Dedifferentiated amniotic fluid mesenchymal stem cell (primary cell): ENCODE data around the gene PDZRN4.
"Not testable (repeated sequence)": the region's sequence is repeated elsewhere in the genome, so short reads cannot be mapped to it uniquely, and the experiment has no call there.

ENCODE experiments used
- DNase-seq: peaks from one replicate; pipeline ENCODE4 v3.0.0-alpha.2; 2016; ENCODE audit errors: extremely low spot score

PDZRN4 gene

DNA sequence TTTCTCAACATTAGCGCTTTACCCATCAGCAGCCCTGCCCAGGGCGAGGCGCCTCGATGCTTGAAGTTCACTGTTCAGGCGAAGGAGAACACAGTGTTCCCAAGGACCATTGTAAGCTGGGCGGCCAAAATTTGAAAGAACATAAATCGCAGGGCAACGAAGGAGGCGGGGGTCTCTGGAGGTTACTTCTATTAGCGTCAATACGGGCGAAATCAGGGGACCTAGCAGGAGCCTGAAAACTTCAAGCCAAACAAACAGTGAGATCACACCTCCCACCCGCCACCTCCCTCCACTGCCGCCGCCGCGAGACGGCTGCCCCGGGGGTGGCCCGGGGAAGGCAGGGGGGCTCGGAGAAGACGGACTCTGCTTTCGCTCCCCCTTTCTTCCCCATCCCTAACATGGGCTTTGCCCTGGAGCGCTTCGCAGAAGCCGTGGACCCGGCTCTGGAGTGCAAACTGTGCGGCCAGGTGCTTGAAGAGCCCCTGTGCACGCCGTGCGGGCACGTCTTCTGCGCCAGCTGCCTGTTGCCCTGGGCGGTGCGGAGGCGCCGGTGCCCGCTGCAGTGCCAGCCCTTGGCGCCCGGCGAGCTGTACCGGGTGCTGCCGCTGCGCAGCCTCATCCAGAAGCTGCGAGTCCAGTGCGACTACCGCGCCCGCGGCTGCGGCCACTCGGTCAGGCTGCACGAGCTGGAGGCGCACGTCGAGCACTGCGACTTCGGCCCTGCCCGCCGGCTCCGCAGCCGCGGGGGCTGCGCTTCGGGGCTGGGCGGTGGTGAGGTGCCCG, at the start of gene PDZRN4:
Gene PDZRN4, plus strand, starts transcription at position 263 of the 783 bp plus-strand sequence.
- DNase-seq = no peak

DNA sequence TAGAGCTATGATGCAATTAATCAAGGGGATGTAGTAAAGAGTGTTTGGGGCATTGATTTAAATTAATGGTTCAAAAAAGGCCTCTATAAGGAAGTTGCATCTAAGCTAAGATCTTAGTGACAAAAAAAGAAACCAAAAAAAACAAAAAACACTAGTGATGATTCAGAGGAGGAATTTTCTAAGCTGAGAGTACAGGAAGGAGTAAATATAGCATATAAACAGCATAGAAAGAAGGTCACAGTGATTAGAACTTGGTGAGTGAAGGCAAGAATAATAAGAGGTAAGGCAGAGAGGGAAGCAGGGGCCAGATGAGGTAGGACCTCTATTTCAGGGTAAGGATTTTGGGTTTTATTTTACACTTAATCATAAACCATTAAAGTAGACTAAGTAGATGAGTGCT, 48.0 kb upstream of the PDZRN4 start:
- DNase-seq = no peak

DNA sequence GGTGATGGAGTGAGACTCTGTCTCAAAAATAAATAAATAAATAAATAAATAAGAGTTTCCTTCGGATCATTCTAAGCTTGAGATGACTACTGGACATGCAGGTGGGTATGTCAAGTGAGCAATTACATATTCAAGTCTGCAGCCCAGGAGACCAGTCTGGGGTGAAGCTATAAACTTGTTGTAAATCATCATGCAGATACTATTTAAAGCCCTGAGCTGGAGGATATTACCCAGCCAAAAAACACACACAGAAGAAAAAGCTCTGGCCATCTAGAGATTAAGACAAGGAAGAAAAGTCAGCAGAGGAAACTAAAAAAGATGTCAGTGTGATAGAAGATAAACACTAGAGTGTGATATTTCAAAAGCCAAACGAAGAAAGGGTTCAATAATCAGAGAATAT, 47.0 kb upstream of the PDZRN4 start:
- DNase-seq = no peak

DNA sequence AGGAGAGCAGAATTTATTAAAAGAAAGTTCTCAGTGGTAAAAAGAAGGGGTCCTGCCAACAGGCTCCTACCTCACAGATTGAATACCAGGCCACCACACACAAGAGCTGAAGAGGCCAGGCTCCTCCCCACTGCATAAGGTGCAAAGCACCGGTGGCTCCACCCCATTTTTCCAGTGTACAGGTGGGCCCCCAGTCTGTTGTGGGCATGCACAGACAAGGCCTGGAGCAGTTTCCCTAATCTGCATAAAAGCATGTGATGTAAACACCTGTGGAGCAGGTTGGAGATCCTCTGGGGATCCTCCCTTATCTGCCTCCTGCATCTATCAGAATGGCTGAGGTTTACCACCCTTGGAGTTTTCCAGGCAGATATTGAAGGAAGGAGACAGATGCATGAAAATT, 45.7 kb upstream of the PDZRN4 start:
- DNase-seq = no peak

DNA sequence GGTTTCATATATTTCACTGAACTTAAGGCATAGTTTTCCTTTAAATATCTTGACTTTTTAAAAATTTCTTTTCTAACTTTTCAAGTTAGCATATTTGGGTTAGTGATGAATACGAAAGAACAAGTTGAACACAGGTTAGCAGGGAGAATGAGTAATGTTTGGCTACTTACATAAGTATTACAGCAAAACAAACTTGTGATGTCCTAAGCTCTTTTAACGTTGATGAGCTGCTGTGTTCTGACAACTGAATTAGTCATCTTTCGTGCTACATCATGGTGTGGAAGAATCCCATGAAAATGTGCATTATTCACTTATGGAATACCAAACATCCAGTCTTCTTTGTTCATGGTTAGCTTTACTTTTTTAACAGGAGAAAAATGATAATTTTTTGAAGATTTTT, 36.3 kb upstream of the PDZRN4 start:
- no peak for DNase-seq

DNA sequence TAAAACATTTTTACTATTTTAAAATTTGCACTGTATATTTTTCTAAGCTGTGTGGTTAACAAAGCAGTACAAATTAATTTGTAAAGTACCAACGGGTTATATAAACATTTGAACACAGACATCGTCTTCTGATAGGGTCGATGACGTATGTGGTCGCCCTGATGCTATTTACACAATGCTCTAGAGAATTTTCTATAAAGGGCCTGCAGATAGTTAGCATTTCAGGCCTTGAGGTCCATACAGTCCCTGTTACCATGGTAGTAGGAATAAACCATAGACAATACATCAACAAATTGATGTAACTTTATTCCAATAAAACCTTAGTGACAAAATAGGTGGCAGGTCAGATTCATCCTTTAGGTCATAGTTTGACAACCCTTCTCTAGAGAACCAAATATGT, 25.7 kb upstream of the PDZRN4 start:
- DNase-seq = no peak

DNA sequence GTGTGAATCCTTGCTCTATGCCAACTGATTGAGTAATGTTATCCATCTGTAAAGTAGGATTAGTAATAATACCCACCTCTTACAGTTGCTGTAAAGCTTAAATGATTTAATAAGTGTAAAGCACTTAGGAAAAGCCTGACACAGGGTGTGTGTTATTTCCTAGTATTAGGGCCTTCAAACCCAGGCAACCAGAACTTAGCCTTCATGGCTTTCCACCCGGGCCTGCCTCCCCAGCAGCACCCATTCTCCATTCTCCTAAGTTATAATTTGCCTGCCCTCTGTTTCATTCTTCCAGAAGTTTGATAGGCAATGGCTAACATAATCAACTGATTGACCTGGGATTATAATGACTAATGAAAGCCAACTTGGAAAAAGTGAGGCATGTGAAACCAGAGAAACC, 20.4 kb upstream of the PDZRN4 start:
- DNase-seq = no peak

DNA sequence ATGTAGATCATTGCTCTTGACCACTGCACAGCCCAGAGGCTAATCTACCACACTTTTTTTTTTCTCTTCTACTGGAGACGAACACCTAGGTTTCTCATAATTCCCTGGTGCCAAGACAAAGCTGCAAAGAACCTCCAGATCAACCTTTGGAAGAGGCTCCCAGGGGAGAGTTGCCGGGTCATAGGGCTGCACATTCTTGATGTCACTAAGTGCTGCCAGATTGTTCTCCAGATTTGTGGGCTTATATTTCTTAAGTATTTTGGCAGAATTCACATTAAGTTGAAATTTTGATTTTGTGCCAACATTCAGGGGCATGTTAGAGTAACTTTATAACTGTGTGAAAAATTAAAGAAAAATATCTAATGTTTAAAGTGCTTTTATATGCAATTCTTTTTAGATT, 13.5 kb upstream of the PDZRN4 start:
- DNase-seq = no peak

DNA sequence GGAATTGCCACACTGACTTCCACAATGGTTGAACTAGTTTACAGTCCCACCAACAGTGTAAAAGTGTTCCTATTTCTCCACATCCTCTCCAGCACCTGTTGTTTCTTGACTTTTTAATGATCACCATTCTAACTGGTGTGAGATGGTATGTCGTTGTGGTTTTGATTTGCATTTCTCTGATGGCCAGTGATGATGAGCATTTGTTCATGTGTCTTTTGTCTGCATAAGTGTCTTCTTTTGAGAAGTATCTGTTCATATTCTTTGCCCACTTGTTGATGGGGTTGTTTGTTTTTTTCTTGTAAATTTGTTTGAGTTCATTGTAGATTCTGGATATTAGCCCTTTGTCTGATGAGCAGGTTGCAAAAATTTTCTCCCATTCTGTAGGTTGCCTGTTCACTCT, 8.6 kb upstream of the PDZRN4 start:
- DNase-seq = not testable (repeated sequence)

DNA sequence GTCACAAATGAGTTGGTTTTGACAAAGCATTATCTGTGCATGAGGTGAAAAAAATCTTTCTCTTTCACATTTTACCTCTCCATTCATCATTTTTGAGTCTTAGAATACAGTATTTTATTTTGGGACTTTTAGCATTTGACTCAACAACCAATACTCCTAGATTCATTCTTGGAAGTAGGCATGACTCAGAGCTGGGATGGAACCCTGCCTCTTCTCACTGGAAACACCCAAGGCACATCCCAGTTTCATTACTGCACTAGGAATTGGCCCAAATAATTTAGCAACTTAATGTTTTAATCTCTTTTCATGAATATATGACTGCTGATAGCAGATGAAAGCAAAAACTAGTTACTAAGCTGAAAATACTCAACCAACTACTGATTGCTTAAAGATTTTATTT, 3.3 kb upstream of the PDZRN4 start:
- no peak for DNase-seq

DNA sequence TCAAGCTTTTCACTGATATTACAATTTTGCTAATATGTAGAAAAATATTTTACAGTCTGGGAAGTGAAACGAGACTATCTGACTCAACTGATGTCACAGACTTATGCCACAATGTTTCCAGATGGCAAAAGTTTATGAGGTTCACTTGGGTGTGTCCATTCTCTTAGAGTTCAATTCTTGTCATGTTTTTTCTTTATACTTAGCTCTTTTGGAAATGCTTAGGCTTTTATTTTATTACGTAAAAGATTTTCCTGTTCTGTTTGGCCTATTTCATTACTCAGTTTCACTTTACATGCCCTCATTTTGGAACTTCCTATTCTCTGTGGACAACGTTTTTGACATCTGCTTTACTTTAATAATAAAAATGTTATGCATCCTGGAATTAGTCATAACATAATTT, 2.1 kb upstream of the PDZRN4 start:
- no peak for DNase-seq

DNA sequence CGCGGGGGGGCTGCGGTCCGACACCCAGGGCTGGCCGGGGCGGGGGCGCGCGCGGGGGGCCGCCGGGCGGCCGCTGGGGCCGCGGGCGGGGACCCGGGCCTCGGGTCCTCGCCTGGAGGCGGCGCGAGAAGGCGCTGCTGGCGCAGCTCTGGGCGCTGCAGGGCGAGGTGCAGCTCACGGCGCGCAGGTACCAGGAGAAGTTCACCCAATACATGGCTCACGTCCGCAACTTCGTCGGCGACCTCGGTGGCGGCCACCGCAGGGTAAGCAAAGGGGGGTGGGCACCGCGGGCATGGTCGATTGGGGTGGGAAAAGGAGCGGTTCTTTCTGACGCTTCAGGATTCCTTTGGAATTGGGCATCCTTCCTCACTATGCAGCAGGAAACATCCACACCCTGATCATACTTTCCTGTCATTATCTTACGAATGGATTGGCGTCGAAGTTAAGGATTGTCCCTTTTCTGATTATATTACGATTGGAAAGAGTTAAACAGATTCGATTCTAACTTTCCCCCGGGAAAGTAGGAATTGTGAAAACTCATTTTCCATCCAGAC, 798 bp downstream of the PDZRN4 start:
- no peak for DNase-seq

DNA sequence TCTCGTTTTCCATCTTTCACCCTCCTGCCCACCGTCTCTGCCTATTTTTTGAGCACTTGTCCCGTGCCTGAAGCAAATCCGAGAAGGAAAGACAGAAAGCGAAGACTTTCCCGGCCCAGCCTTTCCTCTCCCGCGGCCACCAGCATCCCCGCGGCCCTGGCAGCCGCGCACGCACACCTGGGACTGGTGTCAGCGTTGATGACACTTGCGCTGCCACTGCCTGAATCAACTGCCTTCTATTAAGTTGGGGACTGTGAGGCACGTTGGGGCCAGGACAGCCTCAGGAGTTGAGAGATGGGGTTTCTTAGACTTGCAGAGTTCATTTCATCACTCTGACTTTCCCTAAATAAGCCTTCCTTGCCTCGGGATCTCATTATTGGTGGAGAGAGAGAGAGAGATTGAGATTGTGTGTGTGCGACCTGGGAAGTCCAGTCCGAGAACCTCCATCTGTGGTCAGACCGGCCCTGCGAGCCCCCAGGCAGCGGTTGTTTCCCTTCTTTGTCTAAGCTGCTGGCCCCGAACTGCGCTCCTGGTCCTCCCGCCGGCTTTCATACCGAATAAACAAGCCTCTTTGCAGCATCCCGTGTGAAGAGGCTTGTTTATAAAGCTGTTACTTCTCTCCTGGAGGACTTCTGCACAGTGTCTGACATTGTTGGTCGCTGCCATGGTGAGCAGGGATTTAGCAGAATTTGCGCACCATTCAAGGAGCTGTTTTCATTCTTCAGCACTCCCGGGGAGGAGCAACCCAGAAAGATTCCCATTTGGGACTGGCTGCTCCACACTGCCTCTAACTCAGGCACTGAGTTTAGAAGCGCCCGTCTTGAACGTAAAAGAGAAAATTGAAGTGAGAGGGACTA, 1.5 kb downstream of the PDZRN4 start:
- DNase-seq = no peak

DNA sequence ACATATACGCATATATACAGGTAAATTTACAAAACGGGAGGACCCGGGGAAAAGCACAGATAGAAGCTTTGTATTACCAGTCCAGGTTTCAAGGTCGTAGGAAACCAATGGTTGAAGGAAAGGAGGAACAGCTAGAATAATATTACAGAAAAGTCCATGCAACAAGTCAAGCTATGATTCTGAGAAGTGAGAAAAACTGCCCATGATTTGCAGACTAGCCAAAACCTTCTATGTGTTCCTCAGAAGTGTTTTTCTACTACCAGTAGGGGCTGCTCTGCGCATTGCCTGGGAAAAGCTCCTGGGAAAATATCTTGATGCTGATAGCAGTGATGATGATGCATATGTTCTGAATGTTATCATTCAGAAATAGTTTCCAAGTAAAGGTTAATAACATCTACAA, 2.2 kb downstream of the PDZRN4 start:
- no peak for DNase-seq

DNA sequence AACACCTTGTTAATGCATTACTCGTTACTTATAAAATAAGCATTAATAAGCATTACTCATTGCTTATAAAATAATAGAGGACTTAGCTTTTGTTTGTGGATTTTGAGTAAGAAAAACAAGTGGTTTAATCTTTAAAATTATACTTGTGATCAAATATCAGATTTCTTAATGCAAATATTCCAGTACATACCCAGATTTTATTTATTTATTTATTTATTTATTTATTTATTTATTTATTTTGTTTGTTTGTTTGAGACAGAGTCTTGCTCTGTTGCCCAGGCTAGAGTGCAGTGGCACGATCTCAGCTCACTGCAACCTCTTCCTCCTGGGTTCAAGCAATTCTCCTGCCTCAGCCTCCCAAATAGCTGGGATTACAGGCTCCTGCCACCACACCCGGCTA, 3.4 kb downstream of the PDZRN4 start:
- not testable (repeated sequence) for DNase-seq

DNA sequence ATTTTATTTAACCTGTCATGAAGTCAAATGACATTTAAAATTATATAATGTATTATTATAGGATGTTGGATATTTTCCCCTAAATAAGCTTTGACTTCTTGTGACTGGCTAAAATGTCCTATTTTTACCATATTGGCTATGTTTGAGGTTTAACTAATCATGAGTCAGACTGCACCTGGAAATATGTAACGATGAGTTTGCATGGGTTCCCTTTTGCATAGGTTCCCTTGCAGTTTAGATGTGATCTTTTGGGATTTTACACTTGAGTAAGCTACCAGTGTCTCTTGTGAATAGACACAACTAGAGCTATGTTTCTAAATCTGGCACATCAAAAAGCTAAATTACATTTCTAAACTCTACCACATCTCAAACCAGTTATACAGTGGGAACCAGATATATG, 5.2 kb downstream of the PDZRN4 start:
- DNase-seq = no peak

DNA sequence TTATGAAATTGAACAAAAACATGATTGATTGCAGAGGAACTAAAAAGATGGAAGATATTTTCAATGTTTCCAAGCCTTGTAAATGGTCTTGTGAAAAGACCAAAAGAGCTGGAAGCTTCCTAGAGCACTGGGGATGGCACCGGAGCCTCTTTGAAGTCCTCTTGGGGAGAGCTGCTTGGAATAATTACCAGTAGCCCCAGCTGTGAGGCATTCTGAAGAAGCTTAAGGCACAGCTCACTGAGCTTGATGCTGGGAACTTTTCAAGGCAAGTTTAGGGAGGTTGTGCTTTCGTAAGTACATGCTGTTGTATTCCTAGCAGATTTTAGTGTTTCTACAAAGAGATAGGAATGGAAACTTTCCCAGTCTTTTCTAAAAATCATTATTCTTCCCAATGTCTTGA, 13.9 kb downstream of the PDZRN4 start:
- DNase-seq = no peak

DNA sequence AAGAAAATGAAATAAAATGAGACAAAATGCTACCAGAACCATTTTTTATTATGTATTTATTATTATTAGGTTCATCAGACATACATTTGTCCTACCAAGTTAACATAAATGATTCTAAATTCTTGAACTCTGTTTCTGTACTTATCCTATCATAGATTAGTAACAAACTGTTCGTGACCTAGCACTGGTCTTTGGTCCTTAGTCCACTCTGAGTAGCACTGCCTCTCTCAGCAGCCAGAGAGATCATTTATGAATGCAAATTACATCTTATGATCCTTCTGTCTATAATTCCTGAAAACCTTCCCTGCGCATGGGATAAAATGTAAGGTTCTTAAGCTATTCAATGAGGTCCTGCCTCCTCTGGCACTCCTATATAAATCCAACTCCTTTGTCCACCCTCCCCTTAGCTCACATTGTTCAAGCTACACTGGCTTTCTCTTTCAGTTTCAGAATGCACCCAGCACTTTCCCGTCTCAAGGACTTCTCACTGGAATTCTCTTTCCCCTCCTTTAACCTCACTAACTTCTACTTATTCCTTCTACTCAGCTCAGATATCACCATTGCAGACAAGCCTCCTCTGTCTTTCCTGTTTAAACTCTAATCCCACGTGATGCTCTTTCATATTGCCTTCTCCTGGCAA, 17.1 kb downstream of the PDZRN4 start:
- DNase-seq = no peak

DNA sequence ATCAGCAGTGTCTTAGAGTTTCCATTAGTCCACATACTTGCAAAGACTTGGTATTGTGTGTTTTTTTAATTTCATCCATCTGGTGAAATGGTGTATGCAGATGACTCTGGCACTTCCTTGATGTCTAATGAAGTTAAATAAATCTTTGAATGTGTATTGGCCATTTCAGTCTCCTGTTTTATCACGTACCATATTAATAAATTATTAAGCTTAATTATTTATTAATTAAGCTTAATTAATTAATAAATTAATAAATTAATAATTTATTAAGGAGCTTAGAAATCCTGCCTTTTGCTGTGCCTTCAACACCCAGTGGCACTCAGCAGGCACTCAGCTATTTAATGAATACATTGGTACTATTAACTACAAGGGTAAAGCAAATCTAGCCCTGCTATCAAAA, 18.2 kb downstream of the PDZRN4 start:
- no peak for DNase-seq

DNA sequence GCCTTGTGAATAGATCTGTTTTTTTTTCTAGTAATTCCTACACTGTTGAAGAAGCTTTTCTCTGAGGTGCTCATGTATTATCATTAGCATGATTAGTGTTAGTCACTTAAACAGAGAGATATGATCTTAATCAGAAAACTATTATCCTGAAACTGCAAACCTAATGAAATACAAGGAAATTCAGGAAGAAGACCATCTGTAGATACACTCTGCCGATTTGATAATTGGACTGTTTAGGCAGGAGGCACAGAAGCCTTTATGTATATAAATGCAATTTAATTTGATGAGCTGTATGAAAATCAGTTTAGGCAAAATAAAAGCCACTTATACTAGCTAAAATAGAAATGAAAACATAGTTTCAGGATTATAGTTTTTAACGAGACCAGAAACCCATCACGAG, 23.3 kb downstream of the PDZRN4 start:
- no peak for DNase-seq

DNA sequence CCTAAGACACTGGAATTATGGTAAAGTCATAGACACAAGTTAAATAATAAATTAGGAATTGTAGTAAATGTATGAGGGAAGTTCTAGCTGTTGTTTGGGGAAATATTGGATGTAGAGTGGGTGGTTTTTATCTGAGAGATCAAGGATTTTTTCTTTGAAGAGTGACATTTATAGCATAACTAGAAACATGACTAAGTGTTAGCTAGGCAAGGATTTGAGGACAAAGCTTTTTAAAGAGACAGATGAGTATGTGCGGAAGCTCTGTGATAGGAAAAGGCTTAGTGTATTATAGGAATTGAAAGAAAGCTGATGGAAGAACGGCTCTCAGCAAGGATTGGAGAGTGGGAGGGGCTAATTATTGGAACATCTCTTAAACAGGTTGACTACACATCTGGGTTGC, 24.5 kb downstream of the PDZRN4 start:
- no peak for DNase-seq

DNA sequence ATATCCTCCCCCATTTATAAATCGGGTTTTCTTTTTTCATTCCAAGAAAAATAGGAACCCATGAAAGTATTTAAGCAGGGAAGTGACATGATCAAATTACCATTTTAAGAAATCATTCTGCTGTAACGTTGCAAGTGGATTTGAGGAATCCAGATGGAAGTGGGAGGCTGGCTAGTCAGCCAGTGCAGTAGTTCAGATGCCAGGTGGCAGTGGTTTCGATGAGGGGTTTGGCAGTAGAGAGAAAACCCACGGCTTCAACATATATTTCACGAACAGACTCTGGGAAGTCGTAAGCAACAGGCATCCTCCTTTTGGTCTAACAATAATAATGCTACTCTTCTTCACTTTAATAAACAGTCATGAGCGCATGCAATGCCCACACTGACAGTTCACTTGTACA, 25.0 kb downstream of the PDZRN4 start:
- no peak for DNase-seq
